Measurements from ENCODE around the gene PA2G4.

The PA2G4 gene

GRCh38 chr12:56127485-56127887 is 23.1 kb downstream of the PA2G4 start:
- no peak for DNase-seq (ENCODE audit: low read depth)

- DNase-seq (ENCODE audit: low read depth): peak; percentile 100
Observed at GRCh38 chr12:56127888-56128669, 23.7 kb downstream of the PA2G4 start, which contains the start of gene ESYT1. Gene ESYT1, plus strand, starts transcription at chr12:56128267. Its CDS starts 53 bp downstream, at chr12:56128320.

GRCh38 chr12:56128670-56129205 is 24.4 kb downstream of the PA2G4 start:
- no peak for DNase-seq (ENCODE audit: low read depth)

GRCh38 chr12:56129206-56129941 is 25.0 kb downstream of the PA2G4 start:
- DNase-seq (ENCODE audit: low read depth): no peak

GRCh38 chr12:56129942-56130495 is 25.7 kb downstream of the PA2G4 start:
- DNase-seq (ENCODE audit: low read depth): no peak

GRCh38 chr12:56130876-56131275 is 26.5 kb downstream of the PA2G4 start:
- DNase-seq (ENCODE audit: low read depth): no peak

GRCh38 chr12:56134897-56135296 is 30.5 kb downstream of the PA2G4 start:
- no peak for DNase-seq (ENCODE audit: low read depth)

- no peak for DNase-seq (ENCODE audit: low read depth)
Observed at GRCh38 chr12:56137853-56138571, 33.7 kb downstream of the PA2G4 start.

GRCh38 chr12:56141946-56142784 is 37.8 kb downstream of the PA2G4 start:
- DNase-seq (ENCODE audit: low read depth): no peak

GRCh38 chr12:56143217-56143616 is 38.9 kb downstream of the PA2G4 start:
- DNase-seq (ENCODE audit: low read depth): no peak

- no peak for DNase-seq (ENCODE audit: low read depth)
Observed at GRCh38 chr12:56143870-56144269, 39.5 kb downstream of the PA2G4 start.

GRCh38 chr12:56145217-56145616 is 40.9 kb downstream of the PA2G4 start:
- no peak for DNase-seq (ENCODE audit: low read depth)

- DNase-seq (ENCODE audit: low read depth): no peak
Observed at GRCh38 chr12:56146492-56147460, 42.4 kb downstream of the PA2G4 start.

GRCh38 chr12:56150563-56150962 is 46.2 kb downstream of the PA2G4 start:
- DNase-seq (ENCODE audit: low read depth): no peak

- no peak for DNase-seq (ENCODE audit: low read depth)
Observed at GRCh38 chr12:56151672-56152131, 47.3 kb downstream of the PA2G4 start.

GRCh38 chr12:56152132-56152755 is 47.9 kb downstream of the PA2G4 start, which contains the start of gene MYL6B:
Gene MYL6B, plus strand, starts transcription at chr12:56152587. Its CDS starts 1,332 bp downstream, at chr12:56153919.
- peak; percentile 77 for DNase-seq (ENCODE audit: low read depth)

GRCh38 chr12:56152756-56153677 is 48.7 kb downstream of the PA2G4 start:
- no peak for DNase-seq (ENCODE audit: low read depth)

GRCh38 chr12:56153678-56154065 is 49.3 kb downstream of the PA2G4 start:
- no peak for DNase-seq (ENCODE audit: low read depth)
